CD4-positive, alpha-beta T cell treated with Interleukin-1 beta for 1 hour (primary cell): Measurements from ENCODE around the gene SLC16A1.
A peak's percentile ranks its signal among the peaks of the same experiment; 100 is the strongest.
"Not testable (repeated sequence)": the region's sequence is repeated elsewhere in the genome, so short reads cannot be mapped to it uniquely, and the experiment has no call there.

Source experiments
- DNase-seq, 2 donors: peaks; one replicate each; pipeline ENCODE4 v3.0.0-alpha.2; 2020 to 2022

SLC16A1 gene, protein sequence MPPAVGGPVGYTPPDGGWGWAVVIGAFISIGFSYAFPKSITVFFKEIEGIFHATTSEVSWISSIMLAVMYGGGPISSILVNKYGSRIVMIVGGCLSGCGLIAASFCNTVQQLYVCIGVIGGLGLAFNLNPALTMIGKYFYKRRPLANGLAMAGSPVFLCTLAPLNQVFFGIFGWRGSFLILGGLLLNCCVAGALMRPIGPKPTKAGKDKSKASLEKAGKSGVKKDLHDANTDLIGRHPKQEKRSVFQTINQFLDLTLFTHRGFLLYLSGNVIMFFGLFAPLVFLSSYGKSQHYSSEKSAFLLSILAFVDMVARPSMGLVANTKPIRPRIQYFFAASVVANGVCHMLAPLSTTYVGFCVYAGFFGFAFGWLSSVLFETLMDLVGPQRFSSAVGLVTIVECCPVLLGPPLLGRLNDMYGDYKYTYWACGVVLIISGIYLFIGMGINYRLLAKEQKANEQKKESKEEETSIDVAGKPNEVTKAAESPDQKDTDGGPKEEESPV

DNA sequence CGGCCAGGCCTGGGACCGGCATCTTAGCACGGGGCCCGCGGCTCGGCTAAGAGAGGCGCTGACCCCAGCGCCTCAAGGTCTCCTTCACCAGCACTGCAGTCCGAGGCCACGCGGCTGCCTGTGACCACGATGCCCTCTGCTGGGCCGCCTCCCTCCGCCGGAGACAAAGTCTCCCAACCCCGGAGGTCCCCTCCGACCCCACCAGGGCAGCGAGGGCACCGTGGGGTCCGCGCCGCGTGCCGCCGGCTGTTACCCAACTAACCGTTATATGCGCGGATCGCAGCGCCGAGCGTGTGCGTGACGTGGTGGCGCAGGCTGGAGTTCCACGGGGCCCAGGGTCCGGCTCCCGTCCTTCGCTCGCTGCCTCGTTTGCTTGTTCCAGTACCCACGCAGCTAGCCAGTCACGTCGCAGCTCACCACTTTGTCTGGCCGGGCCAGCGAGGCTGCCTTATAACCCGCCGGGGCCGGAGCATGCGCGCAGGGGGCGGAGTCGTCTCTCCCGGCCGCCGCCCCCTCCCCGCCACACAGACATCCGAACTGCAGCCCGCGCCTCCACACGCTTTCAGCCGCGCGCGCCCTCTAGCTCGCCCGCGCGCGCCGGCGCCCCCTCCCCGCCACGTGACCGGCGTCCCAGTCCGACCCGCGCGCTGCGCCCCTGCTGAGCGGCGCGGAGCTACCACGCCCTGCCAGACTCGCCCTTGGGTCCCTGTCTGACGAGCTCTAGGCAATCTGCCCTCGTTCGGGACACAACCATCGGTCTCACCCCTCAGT is at the start of gene SLC16A1:
SLC16A1 (minus strand) TSS at position 424 of the 771 bp plus-strand sequence. CDS start 26,888 bp downstream, outside the sequence.
- DNase-seq, result peak; percentile 91 to 92

DNA sequence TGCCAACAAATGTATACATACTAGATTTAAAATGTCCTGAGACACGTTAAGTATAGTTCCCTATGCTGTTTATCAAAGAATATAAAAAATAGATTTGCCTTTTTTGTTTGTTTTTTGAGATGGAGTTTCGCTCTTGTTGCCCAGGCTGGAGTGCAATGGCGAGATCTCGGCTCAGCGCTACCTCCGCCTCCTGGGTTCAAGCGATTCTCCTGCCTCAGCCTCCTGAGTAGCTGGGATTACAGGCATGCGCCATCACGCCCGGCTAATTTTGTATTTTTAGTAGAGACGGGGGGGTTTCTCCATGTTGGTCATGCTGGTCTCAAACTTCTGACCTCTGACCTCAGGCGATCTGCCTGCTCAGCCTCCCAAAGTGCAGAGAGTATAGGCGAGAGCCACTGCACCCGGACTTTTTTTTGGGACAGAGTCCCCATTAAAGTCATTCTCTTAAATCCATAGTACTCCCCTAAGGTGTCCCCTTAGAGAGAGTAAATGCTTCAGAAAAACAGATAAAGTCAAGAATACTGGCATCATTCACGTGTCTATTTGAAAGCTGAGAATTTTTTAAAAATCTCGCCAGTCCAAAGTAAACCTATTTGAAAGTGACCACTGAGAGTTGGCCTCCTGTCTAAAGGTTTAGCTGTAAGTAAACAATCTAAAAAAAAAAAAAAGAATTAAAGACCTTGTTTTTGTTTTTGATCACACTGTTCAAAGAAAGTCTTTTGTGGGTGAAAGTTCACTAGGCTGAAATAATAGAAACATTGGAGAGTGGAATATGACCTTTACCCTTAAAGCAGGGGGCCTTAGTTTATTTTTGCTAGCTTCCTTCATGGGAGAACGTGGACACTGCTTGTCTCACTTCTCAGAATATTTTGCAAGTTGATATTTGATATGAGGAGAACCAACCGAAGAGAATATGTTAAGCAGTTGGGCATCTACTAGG is 48.0 kb upstream of the SLC16A1 start:
- DNase-seq, result no peak

DNA sequence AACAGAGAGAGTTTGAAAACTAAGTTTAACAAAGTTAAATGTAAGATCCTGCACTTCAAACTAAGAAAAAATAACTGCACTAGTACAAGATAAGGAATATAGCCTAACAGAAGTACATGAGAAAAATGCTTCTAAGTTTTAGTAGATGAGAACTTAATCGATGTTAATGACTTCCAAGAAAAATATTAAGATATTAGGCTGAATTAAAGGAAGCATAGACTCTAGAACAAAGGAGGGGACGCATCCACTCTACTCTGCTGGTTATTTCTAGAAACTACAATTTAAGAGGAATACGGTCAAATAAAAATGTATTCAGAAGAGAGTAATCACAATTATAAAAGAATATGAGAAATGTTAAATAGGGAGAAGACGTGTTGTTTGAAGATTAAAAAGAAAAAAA is 46.3 kb upstream of the SLC16A1 start:
- DNase-seq, result no peak

DNA sequence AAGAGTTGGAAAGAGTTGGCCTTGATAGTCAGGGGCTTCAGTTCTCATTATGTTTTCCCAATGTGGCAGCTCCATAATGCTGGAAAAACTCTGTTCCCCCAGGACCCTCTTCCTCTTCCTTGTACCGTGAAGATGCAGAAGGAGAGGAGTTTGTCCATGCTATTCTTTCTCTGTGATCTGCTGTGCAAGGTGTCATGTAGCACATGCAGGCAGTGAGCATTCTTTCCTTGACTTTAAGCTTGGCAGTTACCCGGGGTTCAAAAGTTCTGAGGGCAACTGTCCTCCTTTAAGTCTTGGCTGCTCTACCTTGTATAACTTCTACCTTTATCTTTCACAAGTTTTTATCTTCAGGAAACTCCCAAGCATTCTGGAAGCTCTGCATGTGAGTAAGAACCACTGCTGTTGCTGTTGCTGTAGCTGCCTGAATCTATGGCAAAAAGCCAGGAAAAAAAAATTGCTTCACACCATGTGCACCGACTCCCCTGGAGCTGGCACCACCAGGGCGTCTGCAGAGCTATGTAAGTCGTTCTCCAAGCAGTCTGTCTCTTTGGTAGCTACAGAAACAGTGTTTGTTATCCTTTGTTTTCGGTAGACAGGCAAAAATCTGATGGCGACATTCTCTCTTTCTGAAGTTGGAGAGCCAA is 42.7 kb upstream of the SLC16A1 start:
- no peak for DNase-seq

DNA sequence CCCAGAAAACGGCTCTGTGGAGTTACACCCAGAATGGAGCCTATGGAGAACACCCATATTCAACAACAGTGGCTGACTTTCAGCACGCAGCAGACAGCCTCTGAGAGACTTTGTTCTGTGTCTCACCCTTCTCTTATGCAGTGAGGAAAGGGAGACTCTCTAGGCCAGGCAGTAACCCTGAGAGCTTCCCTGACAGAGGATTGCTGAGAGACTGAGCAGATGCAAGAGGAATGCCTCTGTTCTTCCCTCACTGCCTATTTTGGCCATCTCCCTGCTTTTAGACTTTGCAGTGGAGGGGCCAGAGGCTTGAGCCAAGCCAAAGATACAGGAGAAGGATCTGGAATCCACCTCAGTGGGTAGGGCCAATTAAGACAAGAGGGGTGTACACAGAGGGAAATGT is 41.8 kb upstream of the SLC16A1 start:
- DNase-seq, result no peak

DNA sequence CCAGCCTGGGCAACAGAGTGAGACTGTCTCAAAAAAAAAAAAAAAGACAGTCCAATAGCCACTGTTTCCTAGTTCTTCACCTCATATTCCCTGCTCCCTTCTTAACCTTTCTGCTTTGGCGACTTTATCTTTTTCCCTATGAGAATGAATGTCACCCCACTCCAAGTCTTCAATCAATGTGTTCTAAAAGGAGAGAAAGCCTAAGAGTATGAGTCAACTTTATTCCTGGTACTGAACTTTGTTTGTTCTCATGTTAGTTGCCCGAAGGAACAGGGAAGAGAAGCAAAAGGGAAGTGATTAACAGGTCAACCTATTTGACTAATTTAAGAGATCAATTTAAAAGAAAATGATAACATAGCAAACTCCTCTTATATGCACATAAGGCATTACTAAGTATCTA is 39.9 kb upstream of the SLC16A1 start:
- DNase-seq, result no peak

DNA sequence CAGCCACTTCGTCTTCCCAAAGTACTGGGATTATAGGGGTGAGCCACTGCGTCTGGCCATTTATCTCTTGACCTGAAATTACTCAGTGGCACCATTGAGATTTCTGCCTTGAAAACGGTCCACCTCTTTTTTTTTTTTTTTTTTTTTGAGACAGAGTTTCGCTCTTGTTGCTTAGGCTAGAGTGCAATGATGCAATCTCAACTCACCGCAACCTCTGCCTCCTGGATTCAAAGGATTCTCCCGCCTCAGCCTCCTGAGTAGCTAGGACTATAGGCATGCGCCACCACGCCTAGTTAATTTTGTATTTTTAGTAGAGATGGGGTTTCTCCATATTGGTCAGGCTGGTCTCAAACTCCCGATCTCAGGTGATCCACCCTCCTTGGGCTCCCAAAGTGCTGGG is 39.0 kb upstream of the SLC16A1 start:
- DNase-seq, result not testable (repeated sequence)

DNA sequence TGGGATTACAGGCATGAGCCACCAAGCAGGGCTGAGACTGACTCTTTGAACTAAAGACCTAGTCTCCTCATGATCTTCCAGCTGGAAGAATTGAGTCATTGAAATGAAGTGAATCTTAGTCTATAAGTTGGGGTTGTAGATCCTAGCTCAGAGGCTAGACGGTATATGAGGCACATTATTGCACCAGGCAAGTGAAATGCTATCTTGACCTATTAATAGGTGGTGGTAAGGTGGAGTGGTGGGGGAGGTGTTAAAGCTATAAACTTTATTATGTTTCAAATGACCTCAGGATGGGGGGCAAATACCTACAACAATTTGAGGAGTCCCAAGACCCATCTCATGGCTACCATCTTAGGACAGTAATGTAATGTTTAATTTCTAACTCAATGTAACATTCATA is 36.8 kb upstream of the SLC16A1 start:
- no peak for DNase-seq

DNA sequence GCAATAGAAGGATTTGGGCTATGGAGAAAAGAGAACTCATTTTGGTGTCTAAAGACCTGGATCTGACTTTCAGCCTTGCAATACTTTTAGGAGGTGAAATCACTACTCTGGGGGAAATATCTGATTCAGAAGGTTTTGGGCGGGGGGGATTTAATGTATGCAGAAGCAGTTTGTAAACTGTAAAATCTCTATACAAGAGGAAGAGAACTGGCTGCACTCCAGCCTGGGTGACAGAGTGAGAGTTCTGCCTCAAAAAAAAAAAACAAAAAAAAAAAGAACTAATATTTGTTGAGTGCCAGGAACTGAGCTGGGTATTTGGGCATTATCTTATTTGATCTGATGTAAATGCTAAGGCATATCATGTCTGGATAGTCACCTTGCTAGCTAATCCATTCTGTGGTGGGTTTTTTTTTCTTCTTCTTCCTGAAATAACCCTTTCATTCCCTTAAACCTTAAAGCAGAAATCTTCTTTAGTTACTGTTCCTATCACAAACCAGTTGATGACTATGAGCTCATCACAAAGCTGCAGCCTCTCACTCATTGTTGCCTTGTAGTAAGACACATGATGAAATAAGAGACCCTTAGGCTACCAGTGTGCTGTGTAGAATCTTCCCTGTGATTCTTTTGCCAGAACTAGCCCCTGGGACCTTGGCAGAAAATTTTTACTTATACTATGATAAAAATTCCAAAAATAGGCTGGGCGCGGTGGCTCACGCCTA is 35.6 kb upstream of the SLC16A1 start:
- no peak for DNase-seq

DNA sequence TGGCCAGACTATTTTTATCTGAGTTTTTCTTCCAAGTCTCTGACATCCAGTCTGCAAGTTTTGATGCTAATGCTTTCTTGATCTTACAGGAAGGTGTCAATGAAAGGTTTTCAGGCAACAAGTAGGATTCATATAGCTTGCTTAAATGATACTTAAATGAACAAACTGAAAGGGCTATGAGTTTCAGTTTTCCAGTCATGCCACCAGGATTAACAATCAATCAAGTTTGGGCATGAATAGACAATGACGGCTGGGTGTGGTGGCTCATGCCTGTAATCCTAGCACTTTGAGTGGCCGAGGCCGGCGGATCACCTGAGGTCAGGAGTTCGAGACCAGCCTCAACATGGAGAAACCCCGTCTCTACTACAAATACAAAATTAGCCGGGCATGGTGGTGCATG is 34.3 kb upstream of the SLC16A1 start:
- no peak for DNase-seq

DNA sequence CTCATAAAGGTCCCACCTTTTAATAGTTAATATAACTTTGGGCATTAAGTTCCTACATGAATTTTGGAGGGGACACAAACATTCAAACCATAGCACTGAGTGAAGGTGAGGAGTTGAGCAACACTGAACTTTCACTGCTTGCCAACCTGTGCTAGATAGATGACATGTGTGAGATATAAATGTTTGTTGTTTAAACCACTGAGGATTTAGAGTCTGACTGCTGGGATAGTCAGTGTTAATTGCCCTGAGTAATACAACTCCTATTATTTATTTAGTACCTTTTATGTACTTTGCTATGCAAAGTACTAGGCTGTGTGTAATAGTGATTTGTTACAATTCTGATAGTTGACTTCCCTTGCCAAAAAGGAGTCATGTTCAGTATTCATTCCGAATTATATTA is 32.4 kb upstream of the SLC16A1 start:
- DNase-seq, result no peak

DNA sequence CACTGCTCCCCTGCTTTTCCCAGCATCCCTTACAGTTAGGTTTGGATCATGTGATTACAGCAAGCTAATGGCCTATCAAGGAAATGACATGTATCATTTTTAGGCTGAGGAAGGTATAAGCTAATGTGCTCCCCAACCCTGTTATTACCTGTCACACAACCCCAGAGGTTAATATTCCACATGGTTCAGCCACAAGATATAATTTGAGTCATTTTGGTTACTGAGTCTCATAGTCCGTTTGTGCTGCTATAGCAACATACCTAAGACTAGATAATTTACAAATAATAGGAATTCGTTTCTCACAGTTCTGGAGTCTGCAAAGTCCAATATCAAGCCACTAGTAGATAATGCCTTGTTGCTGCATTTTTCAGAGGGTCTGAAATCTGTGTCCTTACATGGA is 29.1 kb upstream of the SLC16A1 start:
- DNase-seq, result no peak

DNA sequence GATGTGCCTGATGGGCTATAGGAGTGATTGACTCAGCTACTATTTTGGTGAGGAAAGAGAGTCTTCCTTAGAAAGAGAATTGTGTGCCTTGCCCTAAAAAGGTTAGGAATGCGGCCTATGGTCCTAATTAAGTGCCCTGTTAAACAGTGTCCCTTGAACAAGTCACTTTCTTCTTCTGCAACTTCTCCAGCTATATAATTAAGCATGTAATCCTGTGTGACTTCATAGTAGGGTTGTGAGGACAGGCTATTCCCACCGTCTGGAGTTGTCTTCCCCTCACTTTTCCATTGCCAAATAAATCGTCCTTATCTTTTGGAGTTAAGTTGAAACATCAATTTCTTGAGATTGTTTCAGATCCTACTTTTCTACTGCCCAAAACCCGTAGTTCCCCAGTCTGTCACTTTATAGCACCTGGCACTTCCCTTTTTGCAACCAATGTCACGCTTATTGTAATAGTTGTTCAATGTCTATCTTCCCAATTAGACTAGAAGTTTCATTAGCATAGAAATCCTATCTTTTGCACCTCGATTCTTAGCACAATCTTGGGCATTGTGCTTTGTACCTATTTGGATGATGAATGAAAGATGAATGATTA is 27.6 kb upstream of the SLC16A1 start:
- DNase-seq, result no peak

DNA sequence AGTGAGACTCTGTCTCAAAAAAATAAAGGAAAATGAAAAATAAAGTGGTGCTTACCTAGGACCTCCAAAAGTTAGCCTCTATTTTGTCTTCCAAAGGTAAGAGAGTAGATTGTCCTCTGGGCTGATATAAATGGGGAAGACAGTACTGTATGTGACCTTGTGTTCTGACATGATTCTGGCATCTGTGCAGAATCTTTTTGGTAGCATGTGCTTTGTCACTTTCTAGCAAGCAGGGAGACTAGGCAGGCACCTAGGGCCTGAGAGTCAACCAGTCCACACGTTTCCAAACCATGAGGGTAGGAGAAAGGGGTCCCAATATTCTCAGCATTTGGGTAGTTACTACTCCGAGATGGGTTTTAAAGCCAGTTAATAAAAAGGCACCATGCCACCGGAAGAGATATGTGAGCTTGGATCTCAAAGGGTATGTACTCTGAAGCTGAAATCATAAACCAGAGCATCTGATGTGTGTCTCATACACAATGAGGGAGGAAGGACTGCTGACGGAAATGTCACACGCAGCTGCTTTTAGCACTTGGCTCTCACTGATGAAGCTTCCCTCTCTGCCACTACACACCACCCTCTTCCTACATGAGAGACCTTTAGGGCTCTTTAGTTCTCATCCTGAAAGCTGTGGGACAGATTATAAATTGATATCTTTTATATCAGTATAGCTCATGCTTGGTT is 27.0 kb upstream of the SLC16A1 start:
- no peak for DNase-seq

DNA sequence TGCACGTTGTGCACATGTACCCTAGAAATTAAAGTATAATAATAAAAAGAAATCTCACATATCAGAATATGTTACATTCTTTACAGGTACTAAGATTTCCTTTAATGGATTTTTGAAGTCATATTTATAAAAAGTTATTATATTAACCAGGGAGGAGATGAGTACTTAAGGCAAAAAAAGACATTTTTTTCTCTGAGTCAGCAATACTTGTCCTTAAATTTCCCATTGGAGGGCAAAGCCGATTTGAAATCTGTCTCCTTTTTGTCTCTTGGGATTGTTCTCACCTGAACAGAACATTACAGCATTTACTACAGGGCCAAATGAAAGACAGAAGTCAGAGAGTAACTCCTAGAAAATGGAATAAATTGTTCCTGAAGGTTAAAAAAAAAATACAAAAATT is 26.3 kb upstream of the SLC16A1 start:
- DNase-seq, result no peak

DNA sequence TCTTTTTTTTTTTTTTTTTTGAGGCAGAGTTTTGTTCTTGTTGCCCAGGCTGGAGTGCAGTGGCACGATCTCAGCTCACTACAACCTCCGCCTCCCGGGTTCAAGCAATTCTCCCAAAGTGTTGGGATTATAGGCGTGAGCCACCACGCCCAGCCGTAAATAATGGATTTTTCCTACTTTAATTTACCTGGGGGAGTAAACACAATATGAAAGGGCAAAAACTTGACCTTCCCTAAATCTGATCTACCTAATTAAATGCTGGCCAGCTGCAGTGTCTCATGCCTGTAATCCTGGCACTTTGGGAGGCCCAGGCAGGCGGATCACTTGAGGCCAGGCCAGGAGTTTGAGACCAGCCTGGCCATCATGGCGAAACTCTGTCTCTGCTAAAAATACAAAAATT is 25.8 kb upstream of the SLC16A1 start:
- not testable (repeated sequence) for DNase-seq

DNA sequence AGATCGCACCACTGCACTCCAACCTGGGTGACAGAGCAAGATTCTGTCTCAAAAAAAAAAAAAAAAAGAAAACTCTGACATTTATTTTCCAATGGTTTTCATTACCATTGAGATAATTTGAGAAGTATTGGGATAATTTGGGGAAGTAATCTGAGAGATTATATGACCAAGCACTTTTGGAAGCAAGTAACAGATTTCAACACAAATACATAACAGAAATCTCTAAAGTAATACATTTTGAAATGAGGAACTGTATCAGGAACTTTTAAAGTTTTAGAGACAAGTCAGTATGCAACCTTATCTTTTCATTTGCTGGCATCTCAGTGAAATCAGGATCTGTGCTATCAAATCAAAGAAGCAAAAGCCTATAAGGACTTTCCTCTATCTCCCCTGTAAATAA is 25.4 kb upstream of the SLC16A1 start:
- no peak for DNase-seq

DNA sequence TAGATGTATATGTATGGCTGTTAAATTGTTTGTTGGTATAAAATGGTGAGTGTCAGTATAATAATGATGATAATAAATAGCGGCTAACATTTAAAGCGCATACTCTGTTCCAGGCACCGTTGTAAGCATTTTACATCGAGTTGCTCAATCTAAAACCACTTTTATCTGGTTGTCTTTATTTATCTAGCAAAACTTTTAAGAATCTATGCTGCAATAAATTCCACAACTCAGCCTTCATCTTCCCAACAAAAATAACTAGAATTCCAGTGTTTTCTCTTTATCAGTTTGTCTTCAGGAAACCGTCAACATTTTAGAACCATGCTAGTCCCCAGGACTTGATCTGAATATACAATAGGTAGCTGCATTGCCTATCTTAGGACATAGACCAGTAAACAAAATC is 19.3 kb upstream of the SLC16A1 start:
- DNase-seq, result no peak

DNA sequence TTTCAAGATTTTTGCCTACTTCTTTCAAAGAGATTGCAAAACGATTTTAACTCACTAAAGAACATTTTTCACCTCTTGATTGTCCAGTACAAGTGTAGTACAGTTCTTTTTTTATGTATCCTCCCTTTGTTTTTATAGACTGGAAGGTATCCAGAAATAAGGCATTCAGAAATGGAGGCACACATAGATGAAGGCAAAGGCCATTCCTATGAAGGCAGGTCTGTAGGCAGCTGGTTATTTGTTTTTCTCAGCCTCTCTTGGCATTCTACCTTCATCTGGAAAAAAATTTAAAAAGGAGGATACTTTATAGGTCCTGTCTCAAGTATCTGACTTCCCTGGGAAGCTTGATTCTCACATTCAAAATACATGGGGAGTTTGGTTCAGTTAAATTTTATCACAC is 18.6 kb upstream of the SLC16A1 start:
- no peak for DNase-seq

DNA sequence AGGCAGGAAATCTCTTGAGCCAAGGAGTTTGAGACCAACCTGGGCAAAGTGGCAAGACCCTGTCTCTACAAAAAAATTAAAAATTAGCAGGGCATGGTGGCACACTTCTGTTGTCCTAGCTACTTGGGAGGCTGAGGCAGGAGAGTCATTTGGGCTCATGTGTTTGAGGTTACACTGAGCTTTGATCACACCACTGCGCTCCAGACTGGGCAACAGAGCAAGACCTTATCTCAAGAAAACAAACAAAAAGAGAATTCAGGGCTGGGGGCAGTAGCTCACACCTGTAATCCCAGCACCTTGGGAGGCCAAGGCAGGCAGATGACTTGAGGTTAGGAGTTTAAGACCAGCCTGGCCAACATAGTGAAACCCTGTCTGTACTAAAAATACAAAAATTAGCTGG is 17.8 kb upstream of the SLC16A1 start:
- no peak for DNase-seq

DNA sequence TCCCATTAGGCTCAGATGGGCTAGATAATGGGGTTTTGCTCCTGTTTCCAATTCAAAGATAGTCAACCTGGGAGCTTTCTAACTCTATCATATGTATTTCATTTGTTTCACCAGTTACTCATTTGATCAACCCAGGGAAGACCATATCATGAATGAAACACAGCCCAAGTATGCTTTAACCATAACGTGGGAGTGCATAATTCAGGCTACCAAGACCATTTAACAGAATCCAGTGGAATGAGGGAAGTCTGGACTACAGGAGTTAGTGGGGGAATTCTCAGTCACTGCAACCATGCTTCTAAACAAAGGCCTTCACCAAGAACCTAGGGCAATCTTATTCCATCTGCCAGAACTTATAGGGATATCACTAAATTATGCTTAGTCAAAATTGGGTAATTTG is 15.0 kb upstream of the SLC16A1 start:
- DNase-seq, result no peak
